AML-193 (cell line): Measurements from ENCODE around the gene TRIM13.
"Not testable (repeated sequence)": the region's sequence is repeated elsewhere in the genome, so short reads cannot be mapped to it uniquely, and the experiment has no call there.

ENCODE experiments used
- DNase-seq, 2 experiments: peaks; one replicate each; lab custom pipeline; 2025; lab: John Stamatoyannopoulos, UW

TRIM13 gene

GRCh38 chr13:50060718-50061117 lies 63.9 kb downstream of the TRIM13 start:
- DNase-seq = no peak

GRCh38 chr13:50062336-50062735 lies 65.5 kb downstream of the TRIM13 start:
- not testable (repeated sequence) for DNase-seq

- no peak for DNase-seq
These were observed 68.9 kb downstream of the TRIM13 start for GRCh38 chr13:50065712-50066111.
